Measurements from ENCODE around the gene HIVEP2.

HIVEP2 gene

GRCh38 chr6:142863981-142864380 lies 81.0 kb downstream of the HIVEP2 start:
- no peak for DNase-seq (ENCODE audit: low read depth)

- DNase-seq (ENCODE audit: low read depth) = no peak
These were observed 83.3 kb downstream of the HIVEP2 start for GRCh38 chr6:142861711-142862110.

- DNase-seq (ENCODE audit: low read depth) = no peak
These were observed 84.5 kb downstream of the HIVEP2 start for GRCh38 chr6:142860498-142860897.

GRCh38 chr6:142857796-142858555 lies 87.0 kb downstream of the HIVEP2 start:
- no peak for DNase-seq (ENCODE audit: low read depth)

GRCh38 chr6:142857233-142857761 lies 87.7 kb downstream of the HIVEP2 start:
- no peak for DNase-seq (ENCODE audit: low read depth)

GRCh38 chr6:142856624-142857232 lies 88.2 kb downstream of the HIVEP2 start:
- no peak for DNase-seq (ENCODE audit: low read depth)

GRCh38 chr6:142855893-142856623 lies 88.9 kb downstream of the HIVEP2 start:
- no peak for DNase-seq (ENCODE audit: low read depth)

GRCh38 chr6:142854589-142855488 lies 90.1 kb downstream of the HIVEP2 start:
- no peak for DNase-seq (ENCODE audit: low read depth)

- no peak for DNase-seq (ENCODE audit: low read depth)
These were observed 91.5 kb downstream of the HIVEP2 start for GRCh38 chr6:142853244-142854180.

GRCh38 chr6:142851601-142852000 lies 93.4 kb downstream of the HIVEP2 start:
- no peak for DNase-seq (ENCODE audit: low read depth)

- DNase-seq (ENCODE audit: low read depth) = no peak
These were observed 94.1 kb downstream of the HIVEP2 start for GRCh38 chr6:142850679-142851423.

- no peak for DNase-seq (ENCODE audit: low read depth)
These were observed 96.0 kb downstream of the HIVEP2 start for GRCh38 chr6:142848976-142849375.

GRCh38 chr6:142848156-142848555 lies 96.8 kb downstream of the HIVEP2 start:
- DNase-seq (ENCODE audit: low read depth) = no peak

- DNase-seq (ENCODE audit: low read depth) = no peak
These were observed 98.1 kb downstream of the HIVEP2 start for GRCh38 chr6:142846883-142847287.

GRCh38 chr6:142846459-142846831 lies 98.5 kb downstream of the HIVEP2 start:
- DNase-seq (ENCODE audit: low read depth) = no peak

GRCh38 chr6:142845624-142846458 lies 99.1 kb downstream of the HIVEP2 start:
- DNase-seq (ENCODE audit: low read depth) = no peak

GRCh38 chr6:142845143-142845571 lies 99.8 kb downstream of the HIVEP2 start:
- no peak for DNase-seq (ENCODE audit: low read depth)

- DNase-seq (ENCODE audit: low read depth) = no peak
These were observed 100.8 kb downstream of the HIVEP2 start for GRCh38 chr6:142844065-142844755.
